Measurements from ENCODE around the gene SLC52A1. TPM values are rescaled to one million over a fixed set of nuclear protein-coding genes. Genes with fewer than 3 reads are reported as not detected.

The SLC52A1 gene
- total RNA-seq, 4 donors from 2014 or later: 2.2 to 25.0 (median 5.9) TPM

GRCh38 chr17:5047446-5047845, 12.2 kb upstream of the SLC52A1 start:
- TF ChIP-seq POLR2A (IDR thresholded peaks at IDR 0.05): no peak
- TF ChIP-seq, protein P1, sequence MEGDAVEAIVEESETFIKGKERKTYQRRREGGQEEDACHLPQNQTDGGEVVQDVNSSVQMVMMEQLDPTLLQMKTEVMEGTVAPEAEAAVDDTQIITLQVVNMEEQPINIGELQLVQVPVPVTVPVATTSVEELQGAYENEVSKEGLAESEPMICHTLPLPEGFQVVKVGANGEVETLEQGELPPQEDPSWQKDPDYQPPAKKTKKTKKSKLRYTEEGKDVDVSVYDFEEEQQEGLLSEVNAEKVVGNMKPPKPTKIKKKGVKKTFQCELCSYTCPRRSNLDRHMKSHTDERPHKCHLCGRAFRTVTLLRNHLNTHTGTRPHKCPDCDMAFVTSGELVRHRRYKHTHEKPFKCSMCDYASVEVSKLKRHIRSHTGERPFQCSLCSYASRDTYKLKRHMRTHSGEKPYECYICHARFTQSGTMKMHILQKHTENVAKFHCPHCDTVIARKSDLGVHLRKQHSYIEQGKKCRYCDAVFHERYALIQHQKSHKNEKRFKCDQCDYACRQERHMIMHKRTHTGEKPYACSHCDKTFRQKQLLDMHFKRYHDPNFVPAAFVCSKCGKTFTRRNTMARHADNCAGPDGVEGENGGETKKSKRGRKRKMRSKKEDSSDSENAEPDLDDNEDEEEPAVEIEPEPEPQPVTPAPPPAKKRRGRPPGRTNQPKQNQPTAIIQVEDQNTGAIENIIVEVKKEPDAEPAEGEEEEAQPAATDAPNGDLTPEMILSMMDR (IDR thresholded peaks at IDR 0.05): no peak
- no peak for TF ChIP-seq EP300 (IDR thresholded peaks at IDR 0.05)
- TF ChIP-seq POLR2AphosphoS5 (IDR thresholded peaks at IDR 0.05): no peak
- DNase-seq (ENCODE audit: low spot score in 2 of 2): no peak
- H3K4me1 ChIP-seq: peaks cover 10% of the 10 kb centered on the region
- no peaks in the 10 kb centered on the region for H3K9me3 ChIP-seq
- no peaks in the 10 kb centered on the region for H3K36me3 ChIP-seq
- no peak overlapping the region for H3K27ac ChIP-seq
- 13% methylated on average over 2 of the region's 2 CpGs for WGBS
- no peaks in the 10 kb centered on the region for H3K27me3 ChIP-seq
- H3K4me3 ChIP-seq: no peak overlapping the region

DNA sequence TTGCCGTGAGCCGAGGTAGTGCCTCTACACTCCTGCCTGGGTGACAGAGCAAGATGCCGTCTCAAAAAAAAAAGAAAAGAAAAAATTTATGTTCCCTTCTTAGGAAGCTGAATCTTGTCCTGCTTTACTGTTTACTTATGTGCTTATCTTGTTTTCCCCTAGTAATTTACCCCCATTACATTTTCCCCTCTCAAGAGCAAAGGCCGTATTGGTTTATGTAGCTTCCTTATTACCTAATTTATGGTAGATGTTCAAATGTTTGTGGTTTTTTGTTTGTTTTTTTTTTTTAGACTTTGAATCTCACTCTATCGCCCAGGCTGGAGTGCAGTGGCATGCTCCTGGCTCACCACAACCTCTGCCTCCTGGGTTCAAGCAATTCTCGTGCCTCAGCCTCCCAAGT, 10.3 kb upstream of the SLC52A1 start:
- no peak overlapping the region for H3K27ac ChIP-seq

DNA sequence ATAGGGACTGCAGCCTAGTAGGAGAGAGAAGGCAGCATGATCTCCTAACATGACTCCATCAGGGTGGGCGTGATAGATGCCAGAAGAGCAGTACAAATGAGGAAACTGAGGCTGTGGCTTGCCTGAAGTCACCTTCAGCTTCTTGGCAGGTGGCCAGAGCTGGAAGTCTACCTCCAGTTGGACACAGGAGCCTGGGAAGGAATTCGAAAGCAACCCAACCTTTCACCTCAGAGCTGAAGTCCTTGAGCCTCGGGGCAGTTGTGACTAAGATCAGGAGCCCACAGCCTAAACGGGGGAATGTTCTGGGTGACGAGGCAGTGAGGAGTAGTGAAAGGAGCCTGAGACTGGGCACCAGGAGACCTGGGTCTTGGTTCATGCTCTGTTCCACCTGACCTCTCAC, 9.4 kb upstream of the SLC52A1 start:
- Histone ChIP-seq H3K9me3 (no peaks in the 10 kb centered on the region), H3K4me1 (peaks cover 4% of the 10 kb centered on the region), H3K27ac (no peak overlapping the region), H3K4me3 (no peak overlapping the region), H3K27me3 (no peaks in the 10 kb centered on the region), H3K36me3 (no peaks in the 10 kb centered on the region)
- no peak for DNase-seq (ENCODE audit: low spot score in 2 of 2)
- WGBS: 100% methylated on average over 1 of the region's 5 CpGs
- no peak for TF ChIP-seq POLR2A (IDR thresholded peaks at IDR 0.05)
- TF ChIP-seq, protein P1 (IDR thresholded peaks at IDR 0.05): no peak
- no peak for TF ChIP-seq POLR2AphosphoS5 (IDR thresholded peaks at IDR 0.05)
- no peak for TF ChIP-seq EP300 (IDR thresholded peaks at IDR 0.05)

More for the DNA sequence above, 10.3 kb upstream of the SLC52A1 start:
- H3K9me3 ChIP-seq: no peaks in the 10 kb centered on the region
- TF ChIP-seq POLR2A (IDR thresholded peaks at IDR 0.05) (no peak), POLR2AphosphoS5 (IDR thresholded peaks at IDR 0.05) (no peak), EP300 (IDR thresholded peaks at IDR 0.05) (no peak)
- TF ChIP-seq, protein P1 (IDR thresholded peaks at IDR 0.05): no peak
- no peaks in the 10 kb centered on the region for H3K27me3 ChIP-seq
- H3K4me3 ChIP-seq: no peak overlapping the region
- peaks cover 10% of the 10 kb centered on the region for H3K4me1 ChIP-seq
- H3K36me3 ChIP-seq: no peaks in the 10 kb centered on the region
- WGBS: 86% methylated on average over 6 of the region's 6 CpGs
- no peak for DNase-seq (ENCODE audit: low spot score in 2 of 2)

DNA sequence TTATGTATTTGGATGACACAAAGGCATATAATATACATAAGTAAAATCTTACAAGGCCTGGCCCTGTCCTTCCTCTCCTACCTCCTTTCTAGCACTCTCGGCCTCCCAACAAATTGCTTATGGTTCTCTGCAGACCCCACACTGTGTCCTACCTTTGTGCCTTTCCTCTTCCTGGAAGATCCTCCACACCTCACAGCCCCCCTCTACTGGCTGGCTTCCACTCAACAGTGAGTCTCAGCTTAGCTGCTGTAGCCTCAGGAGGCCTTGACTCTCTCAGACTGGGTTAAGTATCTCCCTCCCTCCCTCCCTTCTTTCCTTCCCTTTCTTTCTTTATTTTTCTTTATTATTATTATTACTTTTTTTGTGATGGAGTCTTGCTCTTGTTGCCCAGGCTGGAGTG, 8.3 kb upstream of the SLC52A1 start:
- no peak overlapping the region for H3K27ac ChIP-seq
- H3K9me3 ChIP-seq: no peaks in the 10 kb centered on the region
- 92% methylated on average over 1 of the region's 1 CpG for WGBS
- no peak for DNase-seq (ENCODE audit: low spot score in 2 of 2)
- H3K27me3 ChIP-seq: no peaks in the 10 kb centered on the region
- no peak overlapping the region for H3K4me3 ChIP-seq
- no peak for TF ChIP-seq EP300 (IDR thresholded peaks at IDR 0.05)
- TF ChIP-seq, protein P1 (IDR thresholded peaks at IDR 0.05): no peak
- TF ChIP-seq POLR2A (IDR thresholded peaks at IDR 0.05): no peak
- no peaks in the 10 kb centered on the region for H3K36me3 ChIP-seq
- H3K4me1 ChIP-seq: no peaks in the 10 kb centered on the region

GRCh38 chr17:5042157-5043022, 7.2 kb upstream of the SLC52A1 start:
- Histone ChIP-seq H3K4me3 (no peak overlapping the region), H3K9me3 (no peaks in the 10 kb centered on the region), H3K27me3 (no peaks in the 10 kb centered on the region), H3K27ac (no peak overlapping the region), H3K4me1 (no peaks in the 10 kb centered on the region), H3K36me3 (no peaks in the 10 kb centered on the region)
- TF ChIP-seq, protein P1 (IDR thresholded peaks at IDR 0.05): no peak
- no peak for TF ChIP-seq POLR2A (IDR thresholded peaks at IDR 0.05)
- TF ChIP-seq EP300 (IDR thresholded peaks at IDR 0.05): no peak
- TF ChIP-seq POLR2AphosphoS5 (IDR thresholded peaks at IDR 0.05): no peak
- WGBS: 75% methylated on average over 15 of the region's 15 CpGs
- DNase-seq (ENCODE audit: low spot score in 2 of 2): no peak
